Smooth muscle cell of the brain vasculature (primary cell): Measurements from ENCODE around the gene GPR160.

ENCODE experiments used
- DNase-seq: peaks from one replicate; pipeline ENCODE4 v3.0.0-alpha.2; 2012; ENCODE audit warnings: low read depth, low spot score

Gene GPR160

GRCh38 chr3:170064108-170064507 lies 26.3 kb downstream of the GPR160 start:
- DNase-seq, result no peak

GRCh38 chr3:170075441-170076091 lies 37.8 kb downstream of the GPR160 start:
- DNase-seq, result no peak

GRCh38 chr3:170076715-170077238 lies 39.0 kb downstream of the GPR160 start:
- no peak for DNase-seq

GRCh38 chr3:170077361-170077760 lies 39.6 kb downstream of the GPR160 start:
- DNase-seq, result no peak

GRCh38 chr3:170078620-170079281 lies 41.0 kb downstream of the GPR160 start:
- no peak for DNase-seq

GRCh38 chr3:170079536-170080165 lies 41.9 kb downstream of the GPR160 start:
- DNase-seq, result no peak

GRCh38 chr3:170080605-170081004 lies 42.8 kb downstream of the GPR160 start:
- no peak for DNase-seq

- no peak for DNase-seq
Measured at GRCh38 chr3:170081079-170081741, 43.4 kb downstream of the GPR160 start.

GRCh38 chr3:170083343-170083742 lies 45.5 kb downstream of the GPR160 start:
- no peak for DNase-seq

- no peak for DNase-seq
Measured at GRCh38 chr3:170085396-170085795, 47.6 kb downstream of the GPR160 start.

GRCh38 chr3:170089862-170090600 lies 52.2 kb downstream of the GPR160 start:
- DNase-seq, result no peak

GRCh38 chr3:170090601-170090981 lies 52.8 kb downstream of the GPR160 start:
- no peak for DNase-seq

- no peak for DNase-seq
Measured at GRCh38 chr3:170092907-170093306, 55.1 kb downstream of the GPR160 start.

- no peak for DNase-seq
Measured at GRCh38 chr3:170095771-170096170, 58.0 kb downstream of the GPR160 start.

- DNase-seq, result no peak
Measured at GRCh38 chr3:170096342-170096741, 58.5 kb downstream of the GPR160 start.

GRCh38 chr3:170098753-170099152 lies 61.0 kb downstream of the GPR160 start:
- no peak for DNase-seq

GRCh38 chr3:170100944-170101343 lies 63.1 kb downstream of the GPR160 start:
- no peak for DNase-seq

GRCh38 chr3:170102431-170102830 lies 64.6 kb downstream of the GPR160 start:
- DNase-seq, result no peak

- no peak for DNase-seq
Measured at GRCh38 chr3:170107941-170108340, 70.1 kb downstream of the GPR160 start.

- no peak for DNase-seq
Measured at GRCh38 chr3:170108955-170109354, 71.2 kb downstream of the GPR160 start.

- no peak for DNase-seq
Measured at GRCh38 chr3:170109579-170110293, 71.9 kb downstream of the GPR160 start.
